IPS-18c (cell line): ENCODE data around the gene ABCD2.
"Not testable (repeated sequence)": the region's sequence is repeated elsewhere in the genome, so short reads cannot be mapped to it uniquely, and the experiment has no call there.

Source experiments
- H3K4me3 ChIP-seq: 2 replicates; pipeline ENCODE4 v1.7.0; 2013; ENCODE audit warnings: low read depth, mild to moderate bottlenecking, low read length, moderate library complexity; ENCODE audit not compliant: insufficient read depth
- H3K9me3 ChIP-seq: one replicate; pipeline ENCODE4 v1.6.1; 2013; ENCODE audit warnings: mild to moderate bottlenecking, low read length, moderate library complexity; ENCODE audit not compliant: control insufficient read depth, insufficient read depth

ABCD2 gene

DNA sequence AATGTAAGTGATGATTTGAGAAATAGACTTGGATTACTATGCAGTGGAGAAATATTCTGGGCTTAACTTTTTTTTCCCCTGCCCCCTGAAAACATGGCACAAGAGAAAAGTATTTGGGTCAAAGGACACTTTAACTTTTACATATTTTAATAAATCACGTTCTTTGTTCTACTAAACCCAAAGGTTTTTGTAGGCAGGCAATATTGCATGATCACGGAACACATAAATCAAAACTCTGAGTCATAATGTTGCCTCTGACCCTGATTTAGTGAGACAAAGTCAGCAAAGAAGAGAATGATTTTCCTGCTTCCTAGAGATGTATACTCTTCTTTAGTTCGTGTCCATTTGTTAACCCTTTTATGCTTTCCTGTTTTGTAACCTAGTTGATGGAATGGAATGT, 38.0 kb downstream of the ABCD2 start:
- Histone ChIP-seq H3K4me3 (no peak overlapping the region), H3K9me3 (no peaks in the 10 kb centered on the region)

DNA sequence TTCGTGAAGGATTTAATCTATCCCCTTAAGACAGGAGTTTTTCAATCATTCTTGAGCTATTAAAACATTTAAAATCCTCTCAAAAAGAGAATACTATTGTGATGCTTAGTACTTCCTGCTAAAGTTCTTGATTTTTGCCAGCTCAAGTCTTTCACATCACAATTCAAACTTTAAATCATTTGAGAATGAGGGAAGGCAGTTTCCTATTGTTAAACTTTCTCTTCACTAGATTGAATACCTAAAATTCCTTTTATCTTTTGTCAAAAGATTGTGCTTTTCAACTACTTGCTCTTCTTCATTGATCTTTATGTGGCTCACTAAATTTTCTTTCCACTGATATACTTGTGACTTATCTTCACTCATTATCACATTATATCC, 44.1 kb downstream of the ABCD2 start:
- no peak overlapping the region for H3K4me3 ChIP-seq
- H3K9me3 ChIP-seq = no peaks in the 10 kb centered on the region

DNA sequence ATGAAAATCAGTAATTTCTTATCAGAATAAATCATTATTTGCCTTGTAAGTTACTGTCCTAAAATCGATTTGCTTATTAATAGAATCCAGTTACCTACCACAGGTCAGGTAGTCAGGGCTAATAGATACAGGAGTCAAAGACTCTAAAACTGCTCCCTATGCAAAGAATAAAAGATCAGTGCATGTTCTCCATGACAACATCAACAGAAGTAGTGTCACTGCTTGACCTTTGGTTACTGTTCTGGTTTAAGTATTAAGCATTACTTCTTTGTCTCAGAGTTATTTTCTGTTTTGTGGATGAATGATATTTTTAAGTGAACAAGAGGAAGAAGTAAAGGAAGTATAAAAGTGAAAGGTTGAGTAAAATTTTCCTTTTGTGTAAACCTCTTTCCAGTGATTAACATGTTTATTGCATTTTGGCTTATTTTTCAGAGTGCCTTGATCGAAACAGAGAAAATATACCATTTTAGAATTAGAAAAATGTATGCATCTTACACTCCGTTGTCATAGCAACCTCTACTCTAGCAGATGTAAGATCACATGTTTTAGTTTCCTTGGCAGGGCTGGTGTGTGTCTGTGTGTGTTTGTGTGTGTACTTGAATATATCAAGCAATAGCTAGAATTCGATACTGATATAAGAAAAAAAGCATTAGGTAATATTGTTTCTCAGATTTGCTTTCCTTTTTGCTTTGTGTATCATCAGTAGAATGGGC, 44.7 kb downstream of the ABCD2 start:
- no peak overlapping the region for H3K4me3 ChIP-seq
- H3K9me3 ChIP-seq = no peaks in the 10 kb centered on the region

DNA sequence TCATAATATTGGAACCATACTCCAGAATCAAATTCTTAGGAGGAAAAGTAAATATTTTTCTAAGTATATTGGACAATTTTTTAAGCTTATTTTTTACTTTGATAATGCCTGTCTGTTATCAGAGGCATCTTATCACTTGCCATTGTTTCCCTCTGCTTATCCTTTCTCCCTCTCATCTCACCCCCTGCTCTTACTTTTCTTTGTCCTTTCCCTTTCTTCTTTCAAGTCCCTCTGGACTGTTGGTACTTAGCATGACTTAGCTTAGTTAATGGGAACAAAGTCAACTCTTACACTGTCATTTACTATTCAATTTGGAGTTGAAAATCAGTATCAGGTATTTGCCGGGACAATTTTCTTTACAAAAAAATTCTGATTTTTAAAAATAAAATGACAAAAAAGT, 45.2 kb downstream of the ABCD2 start:
- H3K9me3 ChIP-seq = peaks cover 3% of the 10 kb centered on the region
- H3K4me3 ChIP-seq = no peak overlapping the region

DNA sequence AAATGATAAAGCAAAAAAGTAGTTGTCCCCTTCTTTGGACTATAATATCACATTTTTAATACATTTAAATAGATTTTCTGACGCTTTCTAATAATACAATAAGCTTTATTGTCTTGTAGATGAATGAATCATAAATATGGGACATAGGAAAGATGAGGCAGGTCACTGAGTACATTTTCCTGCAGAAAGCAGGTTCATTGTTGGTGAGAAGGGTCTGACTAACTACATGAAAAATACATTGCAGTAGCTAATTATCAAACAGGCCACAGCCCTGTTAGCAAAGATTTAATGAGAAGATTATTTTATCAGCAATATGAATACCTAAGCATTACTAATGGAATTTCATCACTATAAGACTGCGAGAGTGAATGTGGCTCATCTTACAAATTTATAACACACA, 45.6 kb downstream of the ABCD2 start:
- Histone ChIP-seq H3K4me3 (no peak overlapping the region), H3K9me3 (peaks cover 6% of the 10 kb centered on the region)

DNA sequence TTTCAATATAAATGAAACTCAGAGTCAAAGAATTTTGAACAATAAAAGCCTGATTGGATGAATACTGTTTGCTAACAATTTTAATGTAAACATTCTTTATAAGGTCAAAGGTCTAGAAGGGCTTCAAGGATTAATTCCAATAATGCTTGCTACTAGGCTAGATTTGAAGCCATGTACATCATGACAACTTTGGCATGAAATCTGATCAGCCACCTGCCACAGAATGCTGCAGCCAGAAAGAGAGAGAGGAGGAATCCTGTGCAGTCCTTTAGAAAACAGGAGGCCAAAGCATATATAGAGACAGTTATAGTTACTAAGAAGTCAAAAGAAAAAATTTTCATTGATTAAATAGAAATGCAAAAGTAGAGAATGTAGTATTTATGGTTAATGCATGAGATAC, 47.1 kb downstream of the ABCD2 start:
- Histone ChIP-seq H3K4me3 (no peak overlapping the region), H3K9me3 (peaks cover 6% of the 10 kb centered on the region)

DNA sequence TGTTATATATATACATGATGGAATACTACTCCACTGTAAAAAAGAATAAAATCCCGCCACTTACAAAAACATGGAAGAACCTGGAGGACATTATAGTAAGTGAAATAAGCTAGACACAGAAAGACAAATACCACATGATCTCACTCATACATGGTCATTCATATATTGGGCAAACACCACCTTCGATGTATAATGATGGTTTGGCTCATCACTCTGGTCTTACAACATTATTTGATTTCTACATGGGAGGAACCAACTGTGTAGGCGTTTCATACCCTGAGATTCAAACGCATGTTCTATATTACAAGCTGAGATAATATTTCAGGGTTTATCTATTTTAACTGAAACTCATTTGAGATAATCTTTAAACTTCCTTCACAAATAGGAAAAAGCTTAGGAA, 48.3 kb downstream of the ABCD2 start:
- Histone ChIP-seq H3K9me3 (peaks cover 6% of the 10 kb centered on the region), H3K4me3 (no peak overlapping the region)

DNA sequence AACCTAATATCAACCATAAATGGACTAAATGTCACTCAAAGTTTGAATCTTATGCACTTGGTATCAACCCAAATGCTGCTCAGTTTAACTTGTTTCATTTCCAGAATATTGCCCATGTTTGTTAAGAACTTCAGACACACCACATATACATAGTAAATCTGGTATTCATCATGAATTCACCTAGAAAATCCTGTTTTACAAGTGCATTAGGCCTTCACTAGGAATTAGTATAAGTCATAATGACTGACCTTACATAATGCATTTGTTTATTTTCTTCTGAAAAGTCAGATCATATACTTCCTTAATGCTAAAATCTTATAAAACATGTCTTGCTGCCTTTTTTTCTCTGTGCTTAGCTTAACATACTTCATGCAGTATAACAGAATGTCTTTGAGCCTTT, 66.1 kb downstream of the ABCD2 start:
- H3K9me3 ChIP-seq = peaks cover 5% of the 10 kb centered on the region
- H3K4me3 ChIP-seq = no peak overlapping the region

DNA sequence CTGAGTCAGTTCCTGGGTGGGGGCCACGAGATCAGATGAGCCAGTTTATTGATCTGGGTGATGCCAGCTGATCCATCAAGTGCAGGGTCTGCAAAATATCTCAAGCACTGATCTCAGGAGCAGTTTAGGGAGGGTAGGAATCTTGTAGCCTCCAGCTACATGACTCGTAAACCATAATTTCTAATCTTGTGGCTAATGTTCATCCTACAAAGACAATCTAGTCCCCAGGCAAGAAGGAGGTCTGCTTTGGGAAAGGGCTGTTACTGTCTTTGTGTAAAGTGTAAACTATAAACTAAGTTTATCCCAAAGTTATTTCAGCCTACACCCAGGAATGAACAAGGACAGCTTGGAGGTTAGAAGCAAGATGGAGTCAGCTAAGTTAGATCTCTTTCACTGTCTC, 75.4 kb downstream of the ABCD2 start:
- H3K4me3 ChIP-seq, H3K9me3 ChIP-seq: not testable (repeated sequence)

DNA sequence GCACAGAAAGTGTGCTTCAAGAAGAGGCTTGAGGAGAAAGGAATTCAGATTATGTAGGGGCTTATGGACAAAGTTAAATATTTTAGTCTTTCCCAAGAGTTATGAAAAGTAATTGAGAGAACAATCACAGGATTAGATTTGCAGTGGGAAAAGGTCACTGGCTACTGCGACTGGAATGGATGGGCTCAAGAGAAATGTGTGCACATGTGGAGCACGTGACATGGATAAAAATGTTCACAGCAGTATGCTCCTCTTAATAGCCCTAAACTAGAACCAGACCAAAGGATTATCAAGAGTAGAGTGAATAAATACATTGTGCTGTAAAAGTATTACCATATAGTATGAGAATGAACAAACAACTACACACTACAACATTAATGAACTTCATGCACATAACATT, 78.1 kb downstream of the ABCD2 start:
- Histone ChIP-seq H3K9me3 (no peaks in the 10 kb centered on the region), H3K4me3 (no peak overlapping the region)

DNA sequence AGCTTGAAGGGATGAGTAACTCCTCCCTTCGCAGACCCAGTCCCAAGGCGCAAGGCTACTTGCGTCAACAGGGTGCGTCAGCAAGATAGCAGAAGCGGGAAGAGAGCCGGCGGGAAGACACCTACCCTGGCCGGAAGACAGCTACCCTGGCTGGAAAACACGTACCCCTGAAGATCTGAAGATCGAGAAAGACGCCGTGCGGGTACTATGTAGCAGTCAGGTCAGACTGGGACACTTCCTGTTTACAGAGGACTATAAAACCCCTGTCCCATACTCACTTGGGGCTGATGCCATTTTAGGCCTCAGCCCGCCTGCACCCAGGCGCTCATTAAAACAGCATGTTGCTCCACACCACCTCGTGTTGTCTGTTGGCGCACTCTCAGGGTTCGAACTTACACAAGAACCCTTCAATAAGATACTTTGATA, 80.9 kb downstream of the ABCD2 start:
- H3K4me3 ChIP-seq = no peak overlapping the region

DNA sequence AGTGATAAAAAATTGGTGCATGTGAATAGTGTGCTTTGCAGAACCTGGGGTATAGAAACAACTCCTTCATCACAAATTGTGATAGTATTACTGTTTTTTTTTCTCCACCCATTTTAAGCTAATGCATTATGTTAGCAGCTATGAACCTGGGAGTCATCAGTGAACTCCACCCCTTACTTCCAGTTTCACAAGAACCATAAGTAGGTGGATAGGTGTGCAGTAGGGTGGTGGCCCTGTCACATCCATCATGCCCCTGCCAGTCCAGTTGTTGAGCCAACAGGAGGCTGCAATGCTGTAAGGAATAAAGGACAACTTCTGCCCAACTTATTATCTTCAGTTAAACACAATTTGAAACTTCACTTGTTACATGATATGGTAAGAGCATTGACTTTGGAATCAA, 85.7 kb downstream of the ABCD2 start:
- no peaks in the 10 kb centered on the region for H3K9me3 ChIP-seq
- no peak overlapping the region for H3K4me3 ChIP-seq

More for the DNA sequence above, 80.9 kb downstream of the ABCD2 start:
- H3K9me3 ChIP-seq = no peaks in the 10 kb centered on the region

DNA sequence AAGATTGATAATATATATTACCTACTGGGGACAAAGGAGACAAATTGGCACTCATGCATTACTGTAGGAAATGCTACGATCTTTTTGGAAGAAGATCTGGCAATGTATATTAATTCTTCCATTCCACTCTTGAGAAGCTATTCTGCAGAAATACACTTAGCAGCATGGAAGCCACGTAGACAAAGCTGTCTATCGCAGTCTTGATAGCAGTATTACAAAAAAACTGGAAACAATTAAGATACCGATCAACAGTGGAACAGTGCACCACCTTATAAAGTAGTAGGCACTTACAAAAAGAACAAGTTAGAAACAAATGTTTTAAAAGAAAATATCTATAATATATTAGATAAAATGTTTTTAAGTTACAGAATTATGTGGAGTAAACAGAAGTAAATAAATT, 87.2 kb downstream of the ABCD2 start:
- Histone ChIP-seq H3K9me3 (no peaks in the 10 kb centered on the region), H3K4me3 (no peak overlapping the region)

DNA sequence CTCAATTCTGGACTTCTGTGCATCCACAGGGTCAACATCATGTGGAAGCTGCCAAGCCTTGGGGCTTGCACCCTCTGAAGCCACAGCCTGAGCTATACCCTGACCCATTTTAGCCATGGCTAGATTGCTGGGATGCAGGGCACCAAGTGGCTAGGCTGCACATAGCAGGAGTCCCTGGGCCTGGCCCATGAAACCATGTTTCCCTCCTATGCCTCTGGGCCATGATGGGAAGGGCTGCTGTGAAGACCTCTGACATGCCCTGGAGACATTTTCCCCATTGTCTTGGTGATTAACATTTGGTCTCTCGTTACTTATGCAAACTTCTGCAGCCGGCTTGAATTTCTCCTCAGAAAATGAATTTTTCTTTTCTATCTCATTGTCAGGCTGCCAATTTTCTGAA, 92.6 kb downstream of the ABCD2 start:
- Histone ChIP-seq H3K9me3 (peaks cover 4% of the 10 kb centered on the region), H3K4me3 (no peak overlapping the region)

DNA sequence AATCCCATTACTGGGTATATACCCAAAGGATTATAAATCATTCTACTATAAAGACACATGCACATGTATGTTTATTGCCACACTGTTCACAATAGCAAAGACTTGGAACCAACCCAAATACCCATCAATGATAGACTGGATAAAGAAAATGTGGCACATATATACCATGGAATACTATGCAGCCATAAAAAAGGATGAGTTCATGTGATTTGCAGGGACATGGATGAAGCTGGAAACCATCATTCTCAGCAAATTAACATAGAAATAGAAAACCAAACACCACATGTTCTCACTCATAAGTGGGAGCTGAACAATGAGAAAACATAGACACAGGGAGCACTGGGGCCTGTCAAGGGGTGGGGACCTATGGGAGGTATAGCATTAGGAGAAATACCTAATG, 97.4 kb downstream of the ABCD2 start:
- not testable (repeated sequence) for H3K4me3 ChIP-seq, H3K9me3 ChIP-seq

DNA sequence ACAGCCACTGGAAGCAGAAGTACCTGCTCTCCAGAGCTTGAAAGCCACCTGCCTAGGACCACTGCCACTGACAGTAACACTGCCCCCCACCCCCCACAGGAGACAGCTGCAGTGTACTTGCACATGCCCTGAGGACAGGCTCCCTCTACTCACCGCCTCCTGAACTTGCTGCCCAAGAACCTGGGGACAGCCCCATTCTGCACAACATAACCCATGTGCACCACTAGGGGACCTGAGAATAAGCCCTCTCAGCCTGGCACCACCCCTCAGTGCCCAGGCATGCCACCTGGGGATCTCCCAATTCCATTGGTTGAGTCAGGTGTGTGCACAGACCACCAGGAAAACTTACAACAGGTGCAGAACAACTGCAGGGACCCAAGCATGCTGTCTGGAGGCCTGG, 109.6 kb downstream of the ABCD2 start:
- H3K9me3 ChIP-seq = no peaks in the 10 kb centered on the region
- no peak overlapping the region for H3K4me3 ChIP-seq

DNA sequence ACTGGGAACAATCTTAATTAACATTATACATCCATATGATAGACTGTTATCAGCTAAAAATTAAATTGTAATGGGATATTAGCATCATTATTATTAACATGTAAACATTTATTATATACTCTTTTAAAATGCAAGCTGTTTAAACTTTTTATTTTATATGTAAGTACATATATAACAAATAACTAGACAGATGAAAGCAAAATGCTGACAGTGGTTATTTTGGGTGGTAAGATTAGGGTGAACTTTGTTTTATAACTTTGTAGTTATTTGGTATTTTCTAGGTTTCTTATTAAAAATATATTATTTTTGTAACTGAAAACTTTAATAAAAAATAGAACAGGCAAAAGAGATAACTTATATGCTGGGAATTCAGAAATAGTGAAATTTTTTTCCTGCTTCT, 114.0 kb downstream of the ABCD2 start:
- Histone ChIP-seq H3K4me3 (no peak overlapping the region), H3K9me3 (no peaks in the 10 kb centered on the region)

DNA sequence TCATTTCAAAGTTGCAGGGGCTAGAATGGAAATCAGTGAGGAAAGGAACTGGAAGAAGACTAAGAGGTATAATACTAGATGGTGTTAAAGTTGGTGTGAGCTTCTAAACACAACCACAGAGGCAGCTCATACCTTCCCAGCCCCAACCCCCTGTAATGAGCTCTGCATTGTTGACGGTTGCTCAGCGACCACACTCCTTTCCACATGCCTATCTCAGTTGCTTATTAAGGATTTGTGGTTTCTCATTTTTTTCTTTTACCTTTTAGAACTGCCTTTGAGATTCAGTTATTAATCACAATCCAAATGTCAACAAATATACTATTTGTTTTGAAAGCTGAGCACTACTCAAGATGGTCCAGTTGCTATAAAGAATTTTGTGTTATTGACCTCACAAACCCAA, 114.6 kb downstream of the ABCD2 start:
- Histone ChIP-seq H3K9me3 (no peaks in the 10 kb centered on the region), H3K4me3 (no peak overlapping the region)

DNA sequence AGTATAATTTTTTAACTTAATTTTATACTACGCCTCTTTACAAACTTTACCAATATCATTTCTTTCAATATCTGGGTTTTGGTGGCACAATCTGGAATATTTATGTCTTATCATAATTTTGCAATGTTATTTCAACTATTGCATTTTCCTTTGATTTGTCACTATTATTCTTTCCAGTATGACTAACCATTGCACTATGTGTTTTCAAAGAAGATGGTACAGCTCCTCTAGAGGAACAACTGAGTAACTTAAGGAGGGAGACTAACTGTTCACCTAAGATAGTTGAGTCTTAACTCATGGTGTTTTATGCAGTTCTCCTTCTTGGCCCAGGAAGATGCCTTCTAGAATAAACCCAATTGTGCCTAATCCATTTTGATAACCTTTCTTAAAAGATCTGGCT, 116.2 kb downstream of the ABCD2 start:
- Histone ChIP-seq H3K4me3 (no peak overlapping the region), H3K9me3 (no peaks in the 10 kb centered on the region)
